T-helper 9 cell (primary cell): ENCODE measurements around the gene NKX3-2.

Experiments
- DNase-seq: peaks from one replicate; pipeline ENCODE4 v3.0.0-alpha.2; 2020

The NKX3-2 gene

DNA sequence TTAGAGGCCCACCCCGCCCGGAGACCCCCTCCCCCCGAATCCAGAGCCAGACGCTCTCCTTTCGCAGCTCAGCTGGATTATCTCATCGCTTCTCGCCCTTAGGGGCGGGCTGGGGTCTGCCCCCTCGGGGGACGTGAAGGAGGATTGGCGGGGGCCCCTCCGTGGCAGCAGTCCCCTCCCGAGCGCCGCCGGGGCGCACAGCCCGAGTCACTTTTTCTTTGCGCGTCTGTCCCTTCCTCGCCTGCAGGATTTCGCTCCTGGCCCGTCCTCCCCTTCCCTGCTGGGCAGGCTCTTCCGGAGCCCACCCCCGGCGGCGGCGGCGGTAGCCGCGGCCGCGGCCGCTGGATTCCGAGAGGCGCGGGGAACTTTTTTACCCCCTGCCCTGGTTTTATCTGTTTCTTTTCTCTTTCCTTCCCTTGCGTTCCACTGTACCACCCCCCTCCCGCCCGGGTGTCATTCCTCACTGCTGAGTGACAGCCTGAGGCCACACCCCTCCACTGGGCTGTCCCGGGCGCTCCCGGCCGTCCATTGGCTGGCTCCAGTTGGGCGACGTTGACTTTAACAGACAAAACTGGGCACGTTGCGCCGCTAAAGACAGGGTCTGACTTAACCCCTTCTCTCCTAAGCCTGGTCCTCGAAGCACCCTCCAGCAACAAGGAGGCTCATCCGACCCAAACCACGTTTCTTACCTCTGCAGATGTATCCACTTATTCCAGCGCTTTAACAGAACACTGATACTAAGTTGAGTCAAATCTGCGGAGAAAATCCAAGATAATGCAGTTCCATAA lies 492 bp upstream of the NKX3-2 start:
- no peak for DNase-seq

DNA sequence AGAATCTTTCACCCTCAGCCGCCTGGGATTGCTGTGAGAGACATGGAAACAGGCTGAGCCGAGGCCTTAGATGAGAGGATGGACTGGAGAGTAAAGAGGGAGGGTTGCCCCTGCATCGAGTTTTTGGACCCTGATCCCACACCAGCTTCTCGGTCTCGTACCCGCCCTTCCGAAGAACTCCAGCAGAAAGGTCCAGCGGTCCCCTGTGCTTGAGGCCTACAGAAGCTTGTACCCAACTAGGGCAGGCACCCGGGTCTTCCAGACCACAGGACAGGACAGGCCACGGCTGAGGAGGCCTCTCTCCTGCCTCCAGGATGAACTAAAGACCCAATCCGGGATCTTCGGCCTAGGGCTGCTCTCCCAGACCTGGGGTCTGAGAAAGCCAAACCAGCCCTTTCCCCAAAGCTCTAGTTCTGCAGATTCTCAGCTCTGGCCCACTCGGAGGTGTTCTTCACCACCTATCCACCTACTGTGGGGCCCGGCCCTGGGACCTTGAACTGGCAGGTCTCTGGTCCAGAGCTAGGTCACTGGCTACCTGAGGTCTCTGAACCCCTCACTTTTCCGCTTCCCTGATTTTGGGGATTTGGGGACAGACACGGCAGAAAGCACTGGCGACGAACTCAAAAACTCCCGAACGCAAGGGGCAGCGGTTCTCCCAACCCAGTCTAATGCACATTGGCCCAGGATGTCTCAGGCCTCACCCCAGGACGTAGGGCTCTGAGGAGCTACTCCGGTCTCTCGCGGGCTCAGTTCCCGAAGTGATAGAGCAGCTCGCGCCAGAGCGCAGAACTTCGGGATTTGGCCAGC lies 1.1 kb downstream of the NKX3-2 start:
- DNase-seq: no peak

DNA sequence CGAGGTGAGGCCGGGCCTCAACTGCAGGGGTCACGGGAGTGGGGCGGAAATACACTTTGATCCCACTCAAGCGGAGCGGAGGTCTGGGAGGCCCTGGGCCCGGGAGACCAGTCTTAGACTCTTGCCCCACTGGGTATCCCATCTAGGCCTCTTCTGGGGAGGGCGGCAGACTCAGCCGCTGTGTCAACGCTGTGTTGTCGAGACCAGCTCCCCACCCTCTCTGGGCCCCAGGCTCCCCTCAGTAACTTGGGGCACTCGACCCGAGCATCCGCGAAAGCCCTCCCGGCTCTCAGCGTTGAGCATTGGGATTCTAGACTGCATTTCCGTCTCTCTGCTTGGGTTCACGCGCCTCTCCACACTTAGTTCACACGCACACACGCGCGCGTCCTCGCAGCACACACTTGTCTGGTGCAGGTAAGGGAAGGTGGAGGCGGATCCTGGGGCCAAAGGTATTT lies 1.7 kb downstream of the NKX3-2 start:
- no peak for DNase-seq

DNA sequence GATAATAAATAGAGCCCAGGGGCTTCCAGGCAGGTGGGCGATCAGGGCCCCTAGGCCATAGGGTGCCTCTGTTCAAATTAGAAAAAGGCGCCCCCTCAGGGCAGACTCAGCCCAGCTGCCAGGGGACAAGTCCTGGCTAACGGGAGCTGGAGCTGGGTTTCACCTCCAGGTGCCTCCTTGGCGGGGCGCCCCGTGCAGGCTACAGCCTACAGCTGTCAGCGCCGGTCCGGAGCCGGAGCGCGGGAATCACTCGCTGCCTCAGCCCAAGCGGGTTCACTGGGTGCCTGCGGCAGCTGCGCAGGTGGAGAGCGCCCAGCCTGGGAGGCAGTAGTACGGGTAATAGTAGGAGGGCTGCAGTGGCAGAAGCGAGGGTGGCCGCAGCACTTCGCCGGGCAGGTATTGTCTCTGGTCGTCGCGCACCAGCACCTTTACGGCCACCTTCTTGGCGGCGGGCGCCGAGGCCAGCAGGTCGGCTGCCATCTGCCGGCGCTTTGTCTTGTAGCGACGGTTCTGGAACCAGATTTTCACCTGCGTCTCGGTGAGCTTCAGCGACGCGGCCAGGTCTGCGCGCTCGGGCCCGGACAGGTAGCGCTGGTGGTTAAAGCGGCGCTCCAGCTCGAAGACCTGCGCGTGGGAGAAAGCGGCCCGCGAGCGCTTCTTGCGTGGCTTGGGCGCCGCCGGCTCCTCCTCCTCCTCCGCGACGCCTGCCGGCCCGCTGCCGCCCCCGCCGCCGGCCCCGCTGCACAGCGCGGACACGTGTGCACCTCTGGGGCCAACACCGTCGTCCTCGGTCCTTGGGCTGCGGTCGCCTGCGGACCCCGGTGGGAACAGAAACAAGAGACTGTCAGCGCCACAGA lies 2.4 kb downstream of the NKX3-2 start:
- no peak for DNase-seq

DNA sequence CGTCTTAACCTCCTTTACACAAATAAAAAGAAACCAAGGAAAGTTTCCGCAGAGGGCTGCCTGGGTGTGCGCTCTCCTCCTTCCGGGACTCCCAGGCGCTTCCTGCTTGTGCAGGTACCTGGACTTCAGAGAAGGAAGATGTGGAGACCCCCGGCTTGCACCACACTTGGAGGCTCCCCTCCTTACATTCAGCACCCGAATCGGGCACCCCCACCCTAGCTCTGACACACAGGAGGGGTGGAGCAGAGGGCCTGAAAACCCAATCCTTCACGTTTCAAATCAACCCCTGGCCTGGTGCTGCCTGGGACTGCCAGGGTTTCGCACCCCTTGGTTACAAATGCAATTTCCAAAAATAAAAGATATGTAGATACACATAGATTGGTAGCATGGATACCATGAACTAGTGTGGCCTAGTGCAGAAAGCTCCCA lies 3.1 kb downstream of the NKX3-2 start:
- DNase-seq: no peak

DNA sequence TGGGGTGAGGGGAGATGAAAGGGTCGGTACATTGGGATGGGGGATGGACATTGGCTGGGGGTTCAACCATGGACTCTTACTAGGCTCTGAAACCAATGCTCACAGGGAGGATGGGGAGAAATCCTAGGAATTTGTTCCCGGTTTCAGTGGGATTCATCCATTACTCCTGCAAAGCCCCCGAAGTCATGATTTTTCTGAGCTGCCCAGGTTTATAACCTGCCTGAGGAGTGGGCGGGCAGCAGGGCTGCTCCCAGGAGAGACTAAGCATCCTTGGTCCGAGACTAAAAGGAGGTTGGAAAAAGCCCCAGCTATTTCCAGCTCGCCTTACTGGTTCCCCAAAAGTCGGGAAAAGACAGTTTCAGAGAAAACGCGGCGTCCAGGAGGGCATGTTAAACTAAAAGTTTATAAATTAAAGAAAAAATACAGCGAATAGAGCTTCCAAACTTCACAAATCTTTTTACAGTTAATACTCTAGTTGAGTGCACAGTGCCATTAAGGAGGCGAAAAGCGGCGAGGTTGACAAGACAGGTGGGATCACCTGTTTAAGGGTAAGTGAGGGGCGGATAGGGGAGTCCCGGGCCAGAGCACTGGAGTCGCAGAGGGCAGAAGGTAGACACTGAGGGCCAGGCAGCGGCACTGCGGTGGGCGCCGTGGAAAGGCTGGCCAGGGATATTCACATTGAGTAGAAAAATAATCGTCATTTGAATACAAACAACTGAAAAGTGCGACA lies 3.7 kb downstream of the NKX3-2 start:
- no peak for DNase-seq

DNA sequence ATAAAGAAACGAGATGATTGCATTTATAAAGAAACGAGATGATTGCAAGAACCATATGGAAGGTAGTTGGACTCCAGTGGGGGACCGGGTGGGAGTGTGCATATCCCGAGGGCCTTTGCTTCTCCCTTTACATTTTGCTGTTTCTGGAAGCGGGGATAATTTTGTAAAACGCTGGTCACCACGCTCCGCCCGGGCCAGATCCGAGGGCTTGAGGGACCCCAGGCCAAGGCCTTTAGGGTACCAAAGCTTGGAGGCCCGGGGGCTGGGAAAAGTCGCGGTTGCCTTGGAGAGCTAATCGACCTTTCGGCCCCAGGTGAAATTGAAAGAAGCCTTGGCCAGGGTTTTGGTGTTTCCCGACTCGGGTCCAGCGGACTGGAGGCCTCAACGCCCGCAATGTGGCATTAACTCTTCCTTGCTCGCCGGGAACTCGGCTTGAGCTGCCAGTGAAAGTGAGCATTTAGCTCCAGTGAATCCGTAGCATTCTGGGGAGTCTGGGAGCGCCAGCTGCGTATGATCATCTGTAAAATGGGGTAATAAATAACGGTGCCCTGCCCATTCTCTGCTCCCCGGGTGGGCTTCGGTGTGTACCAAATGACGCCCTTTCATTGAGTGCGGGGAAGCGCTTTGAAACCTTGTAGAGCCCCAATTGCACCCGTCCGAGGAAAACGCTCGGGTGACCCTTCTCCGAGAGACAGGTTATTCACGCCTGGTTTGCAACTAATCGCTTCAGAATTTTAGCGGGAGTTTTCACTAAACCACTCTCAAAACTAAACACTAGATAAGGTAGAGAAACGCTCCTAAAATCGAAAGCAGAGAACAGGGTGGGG lies 4.5 kb downstream of the NKX3-2 start:
- DNase-seq: no peak

DNA sequence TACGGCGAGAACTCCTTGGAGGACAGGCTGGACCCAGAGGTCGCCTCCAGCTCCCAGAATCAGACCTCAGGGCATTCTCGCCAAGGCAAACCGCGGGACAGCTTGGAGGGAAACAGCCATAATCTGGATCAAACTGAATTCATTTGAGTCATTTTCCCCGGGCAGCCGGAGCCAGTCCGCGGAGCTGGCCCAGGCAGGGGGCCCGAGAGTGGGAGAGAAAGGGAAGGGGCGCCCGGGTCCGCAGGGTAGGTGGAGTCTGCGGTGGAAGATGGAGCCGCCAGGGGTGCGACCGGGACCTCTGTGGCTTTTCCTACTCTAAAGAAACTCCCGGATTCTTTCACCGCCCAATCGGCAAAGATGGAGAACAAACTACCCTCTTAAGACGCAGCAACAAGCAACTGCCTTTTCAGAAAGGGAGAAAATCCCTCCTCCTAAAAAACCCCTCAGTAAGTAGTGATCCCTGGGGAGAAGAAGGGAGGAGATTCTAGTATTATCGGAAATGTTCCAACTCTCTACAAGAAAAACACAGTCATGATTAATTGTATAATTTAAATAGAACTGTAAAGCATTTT lies 5.2 kb downstream of the NKX3-2 start:
- no peak for DNase-seq

DNA sequence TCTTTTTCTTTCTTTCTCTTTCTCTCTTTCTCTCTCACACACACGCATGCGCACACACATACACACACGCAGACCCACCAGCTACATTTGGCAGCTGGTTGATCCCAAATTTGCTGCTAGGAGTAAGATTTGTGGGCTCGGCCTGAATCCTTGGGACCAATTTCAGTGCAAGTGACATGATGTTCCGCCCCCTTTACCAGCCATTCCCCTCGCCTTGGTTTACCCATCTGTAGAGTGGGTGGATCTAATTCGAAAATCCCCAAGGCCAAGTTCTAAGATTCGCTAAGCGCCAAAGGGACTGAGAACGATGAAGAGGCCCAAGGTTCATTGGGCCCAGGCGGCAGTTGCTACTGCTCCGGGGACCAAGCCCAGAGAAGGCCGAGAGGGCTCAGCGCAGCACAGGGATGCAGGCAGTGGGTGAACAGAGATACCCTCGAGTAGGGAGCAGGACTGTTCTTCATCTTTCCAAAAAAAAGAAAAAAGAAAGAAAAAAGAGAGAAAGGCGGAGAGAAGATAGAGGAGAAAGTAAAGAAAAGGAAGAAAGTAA lies 5.8 kb downstream of the NKX3-2 start:
- no peak for DNase-seq

DNA sequence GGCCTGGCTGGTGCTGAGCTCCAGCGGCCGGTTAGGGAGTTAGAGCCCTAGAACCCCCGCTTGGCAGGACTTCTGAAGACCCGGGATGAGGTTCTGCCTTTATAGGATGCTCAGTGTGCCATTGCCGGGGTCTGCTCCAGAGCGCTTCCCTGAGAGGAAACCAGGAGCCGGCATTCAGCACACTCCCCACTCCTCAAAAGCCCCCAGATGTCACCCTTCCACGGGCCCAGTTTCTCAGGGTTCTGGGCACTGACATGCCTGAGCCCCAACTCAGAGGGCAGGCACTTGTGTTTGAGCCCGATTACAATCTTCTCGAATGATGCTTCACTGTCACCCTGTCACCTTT lies 6.5 kb downstream of the NKX3-2 start:
- DNase-seq: no peak

DNA sequence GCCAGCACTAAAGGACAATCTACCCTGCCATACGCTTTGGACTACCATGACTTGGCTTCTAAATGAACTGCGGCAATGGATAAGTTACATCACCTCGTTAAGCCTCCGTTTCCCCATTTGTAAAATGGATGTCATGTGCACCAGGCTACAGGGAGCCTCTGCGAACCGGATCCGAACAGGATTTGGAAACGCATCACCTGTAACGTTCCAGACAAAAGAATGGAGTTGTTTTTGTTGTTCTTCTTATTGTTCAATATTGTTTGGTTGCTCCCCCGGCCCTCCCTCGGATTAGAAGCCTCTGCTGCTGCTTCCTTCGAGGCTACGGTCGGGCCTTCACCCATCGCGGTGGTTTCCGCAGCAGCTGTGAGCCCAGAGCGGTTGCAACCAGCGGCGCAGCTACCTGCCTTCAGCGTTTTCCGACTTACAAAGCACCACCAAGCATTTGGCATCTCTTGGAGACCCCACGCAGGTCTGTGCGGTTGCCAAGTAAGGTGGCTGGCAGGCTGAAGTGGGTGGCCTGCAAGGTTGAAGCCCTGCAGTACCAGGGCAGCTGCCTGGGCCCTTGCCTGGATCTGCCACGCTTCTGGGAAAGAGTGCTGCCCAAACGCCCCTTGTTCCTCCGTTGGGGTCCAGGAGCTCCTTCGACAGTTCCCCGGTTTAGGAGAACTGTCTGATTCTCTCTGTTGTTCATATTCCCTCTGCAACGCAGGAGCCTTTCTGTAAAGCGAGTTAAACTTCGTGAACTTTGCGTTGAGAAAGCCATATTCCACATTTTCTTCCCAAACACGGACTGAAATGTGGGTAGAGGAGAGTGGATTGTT lies 7.1 kb downstream of the NKX3-2 start:
- no peak for DNase-seq

DNA sequence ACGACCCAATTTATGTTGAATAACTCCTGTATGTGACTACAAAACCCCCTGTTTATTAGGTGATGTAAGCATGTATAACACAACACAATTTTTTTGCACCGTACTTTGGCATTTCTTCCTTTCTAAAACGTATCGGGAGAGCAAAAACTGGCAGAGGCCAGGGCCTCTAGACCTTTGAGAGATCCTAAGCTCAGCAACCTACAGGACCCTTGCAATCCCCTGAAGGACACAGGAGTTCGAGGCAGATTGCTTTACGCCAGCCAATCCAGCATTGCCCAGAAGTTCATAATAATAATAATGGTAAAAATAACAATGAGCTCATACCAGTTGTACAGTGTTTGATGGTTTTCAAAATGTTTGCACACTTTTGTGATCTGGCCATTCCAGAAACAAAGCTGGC lies 7.7 kb downstream of the NKX3-2 start:
- DNase-seq: no peak

DNA sequence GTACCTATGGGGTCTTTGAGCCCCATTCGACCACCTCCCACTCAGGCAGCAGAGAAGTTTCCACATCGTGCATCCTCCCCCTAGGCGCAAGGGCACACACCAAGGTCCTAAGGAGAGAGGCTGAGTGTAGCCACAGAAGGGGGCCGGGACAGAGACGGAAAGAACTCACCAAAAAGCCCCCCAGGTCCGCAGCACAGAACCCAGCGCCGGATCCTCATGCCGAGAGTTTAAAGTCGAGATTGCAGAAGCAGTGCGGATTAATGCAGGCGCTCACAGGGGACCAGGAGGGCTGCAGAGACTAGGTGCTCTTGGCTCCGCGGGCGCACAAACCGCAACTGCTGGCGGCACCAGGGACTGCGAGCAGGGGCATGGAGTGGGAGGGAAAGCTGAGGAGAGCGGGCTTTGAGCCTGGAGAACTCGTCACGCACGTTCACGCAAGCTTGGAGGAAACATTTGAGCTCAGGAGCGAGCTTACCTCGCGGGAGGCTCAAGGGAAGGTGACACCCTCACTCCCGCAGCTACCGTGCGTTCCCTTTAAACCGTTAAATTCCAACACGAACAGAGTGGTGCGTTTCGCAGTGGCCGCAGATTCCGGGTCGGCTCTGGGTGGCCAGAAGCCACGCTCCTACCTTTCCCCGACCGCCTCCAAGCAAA lies 8.5 kb downstream of the NKX3-2 start:
- DNase-seq: no peak

DNA sequence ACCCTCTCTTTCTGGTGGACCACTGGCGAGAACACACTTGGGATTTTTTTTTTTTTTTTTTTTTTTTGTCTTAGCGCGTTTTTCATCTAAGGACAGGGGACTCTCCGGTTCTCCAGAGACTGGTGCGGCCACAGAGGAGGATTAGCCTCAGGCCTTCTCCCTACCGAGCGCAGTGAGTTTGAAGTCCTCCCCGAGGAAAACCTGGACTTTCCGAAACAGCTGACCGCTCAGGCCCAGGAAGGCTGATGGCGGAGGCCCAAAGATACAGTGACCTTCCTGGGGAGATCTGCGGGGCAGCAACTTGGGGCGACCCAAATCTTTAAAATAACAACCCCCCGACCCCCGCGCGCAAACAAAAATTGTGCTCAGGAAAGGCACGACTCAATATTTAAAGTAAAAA lies 9.2 kb downstream of the NKX3-2 start:
- DNase-seq: no peak

DNA sequence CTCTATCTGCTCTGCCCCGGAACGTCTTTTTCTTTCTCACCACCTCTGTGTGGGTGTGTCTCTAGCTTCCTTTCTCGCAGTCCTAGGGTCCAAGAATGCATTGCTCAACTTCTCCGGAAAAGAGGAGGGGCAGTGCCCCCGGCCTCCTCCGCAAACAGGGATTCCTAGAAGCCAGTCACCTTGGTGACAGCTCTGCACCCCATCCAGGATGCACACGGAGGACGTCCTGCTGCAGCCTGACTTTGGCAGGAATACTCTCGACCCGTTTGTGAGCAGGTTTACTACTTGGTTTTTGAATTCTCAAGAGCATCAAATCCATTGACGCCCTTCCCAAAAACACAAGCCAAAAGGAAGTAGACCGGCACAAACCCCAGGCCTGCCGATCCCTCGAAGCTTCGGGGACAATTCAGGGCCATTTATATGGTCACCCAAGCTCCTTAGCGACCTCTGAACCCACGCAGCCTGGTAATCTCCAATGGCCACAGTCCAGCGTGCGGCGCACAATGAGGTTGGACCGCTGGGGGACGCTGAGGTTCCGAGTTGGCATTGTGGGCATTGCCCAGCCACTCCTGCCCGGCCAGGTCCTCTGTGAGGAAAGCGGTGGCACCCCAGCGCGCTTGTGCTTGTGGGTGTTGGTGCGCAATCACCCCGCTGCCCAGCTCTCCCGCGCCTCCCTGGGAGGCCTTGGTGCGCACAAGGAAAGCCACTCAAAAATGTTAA lies 9.8 kb downstream of the NKX3-2 start:
- DNase-seq: no peak

DNA sequence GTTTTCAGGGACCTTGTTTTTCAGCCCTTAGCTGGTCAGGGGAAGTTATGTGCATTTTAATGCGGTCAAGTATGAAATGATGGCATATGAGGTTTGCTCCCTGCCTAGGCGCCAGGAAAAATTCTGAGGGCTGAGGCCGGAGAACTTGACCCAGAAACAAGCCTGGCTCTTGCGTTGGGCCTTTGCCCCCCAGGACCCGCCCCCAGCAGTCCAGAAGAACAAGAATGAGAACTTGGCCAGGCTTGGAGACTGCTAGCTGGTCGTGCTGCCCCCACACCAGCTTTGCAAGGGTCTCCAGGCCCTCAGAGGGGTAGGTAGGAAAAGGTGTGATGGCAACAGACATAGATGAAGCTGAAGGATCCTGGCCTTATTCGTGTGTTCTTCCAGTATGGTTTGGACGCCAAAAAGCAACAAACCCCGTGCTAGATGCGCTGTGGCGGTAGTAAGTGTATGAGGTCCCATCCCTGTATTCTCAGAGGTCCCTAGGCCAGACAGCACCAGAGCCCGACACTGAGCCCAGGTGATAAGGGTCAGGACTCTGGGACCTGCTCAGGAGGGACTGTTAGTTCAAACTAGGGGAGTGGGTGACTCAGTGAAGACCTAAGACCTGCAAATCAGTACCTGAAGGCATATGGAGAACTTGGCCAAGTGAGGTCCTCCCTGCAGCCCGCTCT lies 10.5 kb downstream of the NKX3-2 start:
- DNase-seq: no peak

DNA sequence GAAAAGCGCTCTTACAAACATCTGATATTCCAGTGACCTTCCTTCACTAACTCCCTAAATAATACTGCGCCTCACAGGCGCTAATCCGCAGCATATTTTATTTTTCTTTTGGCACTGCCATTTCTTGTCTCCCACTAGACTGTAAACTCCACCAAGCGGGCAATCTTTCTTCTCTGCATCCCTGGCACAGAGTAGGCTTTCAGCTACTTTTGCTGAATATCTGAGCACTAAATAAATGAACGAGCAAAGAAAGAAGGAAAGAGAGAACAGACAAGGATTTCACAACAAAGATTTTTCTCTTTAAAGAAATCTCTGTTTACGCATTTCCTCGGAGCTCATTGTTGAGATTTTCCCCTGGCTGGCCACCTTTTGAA lies 12.7 kb downstream of the NKX3-2 start:
- DNase-seq: no peak
